Smooth muscle cell (in vitro differentiated cells): ENCODE measurements around the gene PRTFDC1. TPM values are rescaled to one million over a fixed set of nuclear protein-coding genes. Genes with fewer than 3 reads are reported as not detected.
"Not testable (repeated sequence)": the region's sequence is repeated elsewhere in the genome, so short reads cannot be mapped to it uniquely, and the experiment has no call there.

Experiments
- DNase-seq: peaks from one replicate; lab custom pipeline; 2025; ENCODE audit not compliant: unreplicated experiment; lab: John Stamatoyannopoulos, UW
- H2AFZ ChIP-seq: fragments of 200-600 bp; sonication (generic); 2 replicates; pipeline ENCODE4 v1.6.0; 2016; ENCODE audit warnings: antibody characterized with exemption, low read depth, mild to moderate bottlenecking
- H3F3A ChIP-seq: fragments of 200-600 bp; sonication (generic); 2 replicates; pipeline ENCODE4 v1.6.0; 2017; ENCODE audit warnings: antibody characterized with exemption, low read depth
- H3K27ac ChIP-seq: fragments of 200-600 bp; sonication (generic); 2 replicates; pipeline ENCODE4 v1.5.1; 2016; ENCODE audit warnings: low read depth, mild to moderate bottlenecking
- H3K27me3 ChIP-seq: fragments of 200-600 bp; sonication (generic); 2 replicates; pipeline ENCODE4 v1.6.1; 2016; ENCODE audit warnings: low read depth, mild to moderate bottlenecking
- H3K36me3 ChIP-seq: fragments of 200-600 bp; sonication (generic); 2 replicates; pipeline ENCODE4 v1.5.1; 2016; ENCODE audit warnings: low read depth
- H3K4me1 ChIP-seq: fragments of 200-600 bp; sonication (generic); 2 replicates; pipeline ENCODE4 v1.5.1; 2016; ENCODE audit warnings: low read depth
- H3K4me2 ChIP-seq: fragments of 200-600 bp; sonication (generic); 2 replicates; pipeline ENCODE4 v1.6.0; 2016; ENCODE audit warnings: mild to moderate bottlenecking
- H3K4me3 ChIP-seq: fragments of 200-600 bp; sonication (generic); 2 replicates; pipeline ENCODE4 v1.5.1; 2016; ENCODE audit warnings: mild to moderate bottlenecking
- H3K79me2 ChIP-seq: fragments of 200-600 bp; sonication (generic); 2 replicates; pipeline ENCODE4 v1.6.0; 2016; ENCODE audit warnings: low read depth, mild to moderate bottlenecking
- H3K9ac ChIP-seq: fragments of 200-600 bp; sonication (generic); 2 replicates; pipeline ENCODE4 v1.6.0; 2016; ENCODE audit warnings: low read depth
- H3K9me3 ChIP-seq: fragments of 200-600 bp; sonication (generic); replicated peaks from 2 replicates; pipeline ENCODE4 v1.5.1; 2016; ENCODE audit warnings: low read depth
- H4K20me1 ChIP-seq: fragments of 200-600 bp; sonication (generic); 2 replicates; pipeline ENCODE4 v1.6.0; 2016; ENCODE audit warnings: low read depth
- WGBS: methylation state at CpG from one replicate; pipeline ENCODE4 v1.1.7; 2016; ENCODE audit warnings: low lambda C conversion rate; 5-methylcytosine and 5-hydroxymethylcytosine counted together
- polyA plus RNA-seq: library from polyadenylated mRNA; unstranded; fragments of >200 nt; fragmentation: Nextera tagmentation; extraction: Ambion mirVana; gene quantifications from 2 replicates; pipeline ENCODE4 v1.2.1, GENCODE V29; 2016
- total RNA-seq: library from RNA; depleted of rRNA; stranded (reverse); fragments of >200 nt; gene quantifications from 2 replicates; pipeline ENCODE4 v1.2.3, GENCODE V29; 2014
- TF ChIP-seq, protein P1 (sequence below): fragments of 200-600 bp; sonication (generic); IDR thresholded peaks from 2 replicates; pipeline ENCODE4 v1.5.1; 2017; ENCODE audit warnings: borderline replicate concordance, mild to moderate bottlenecking, antibody characterized with exemption; ENCODE audit not compliant: insufficient read depth, poor library complexity, severe bottlenecking

The PRTFDC1 gene
- total and polyA plus RNA-seq, 2 experiments from 2014 or later, result 10.2 to 11.9 TPM

DNA sequence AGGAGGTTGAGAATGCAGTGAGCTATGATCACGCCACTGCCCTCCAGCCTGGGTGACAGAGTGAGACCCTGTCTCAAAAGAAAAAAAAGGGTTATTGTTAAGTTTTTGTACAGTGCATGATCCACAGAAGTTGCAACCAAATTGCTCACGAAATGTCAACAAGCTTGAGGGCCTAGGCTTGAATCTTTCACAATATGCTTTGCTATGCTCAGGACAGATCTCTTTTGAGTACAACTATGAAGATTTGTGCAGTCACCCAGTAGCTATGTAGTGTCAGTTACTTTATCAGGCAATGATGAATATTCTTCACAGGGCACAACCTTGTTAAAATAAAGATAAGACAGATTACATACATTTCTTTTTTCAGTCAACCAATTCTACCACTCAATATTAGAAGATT is 109.2 kb downstream of the PRTFDC1 start:
- no peaks in the 10 kb centered on the region for H4K20me1 ChIP-seq
- no peak for DNase-seq
- H3K9ac ChIP-seq, result no peak overlapping the region
- H3K4me2 ChIP-seq, result no peak overlapping the region
- H3K36me3 ChIP-seq, result no peaks in the 10 kb centered on the region
- H3F3A ChIP-seq, result no peaks in the 10 kb centered on the region
- H3K79me2 ChIP-seq, result no peaks in the 10 kb centered on the region
- TF ChIP-seq, protein P1, sequence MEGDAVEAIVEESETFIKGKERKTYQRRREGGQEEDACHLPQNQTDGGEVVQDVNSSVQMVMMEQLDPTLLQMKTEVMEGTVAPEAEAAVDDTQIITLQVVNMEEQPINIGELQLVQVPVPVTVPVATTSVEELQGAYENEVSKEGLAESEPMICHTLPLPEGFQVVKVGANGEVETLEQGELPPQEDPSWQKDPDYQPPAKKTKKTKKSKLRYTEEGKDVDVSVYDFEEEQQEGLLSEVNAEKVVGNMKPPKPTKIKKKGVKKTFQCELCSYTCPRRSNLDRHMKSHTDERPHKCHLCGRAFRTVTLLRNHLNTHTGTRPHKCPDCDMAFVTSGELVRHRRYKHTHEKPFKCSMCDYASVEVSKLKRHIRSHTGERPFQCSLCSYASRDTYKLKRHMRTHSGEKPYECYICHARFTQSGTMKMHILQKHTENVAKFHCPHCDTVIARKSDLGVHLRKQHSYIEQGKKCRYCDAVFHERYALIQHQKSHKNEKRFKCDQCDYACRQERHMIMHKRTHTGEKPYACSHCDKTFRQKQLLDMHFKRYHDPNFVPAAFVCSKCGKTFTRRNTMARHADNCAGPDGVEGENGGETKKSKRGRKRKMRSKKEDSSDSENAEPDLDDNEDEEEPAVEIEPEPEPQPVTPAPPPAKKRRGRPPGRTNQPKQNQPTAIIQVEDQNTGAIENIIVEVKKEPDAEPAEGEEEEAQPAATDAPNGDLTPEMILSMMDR, result no peak
- peaks cover 3% of the 10 kb centered on the region for H3K4me1 ChIP-seq
- no peaks in the 10 kb centered on the region for H3K9me3 ChIP-seq
- H3K4me3 ChIP-seq, result no peak overlapping the region
- WGBS, result 50% methylated on average over 2 of the region's 2 CpGs
- no peak overlapping the region for H2AFZ ChIP-seq
- no peaks in the 10 kb centered on the region for H3K27me3 ChIP-seq
- no peak overlapping the region for H3K27ac ChIP-seq

- H3K79me2 ChIP-seq, result no peaks in the 10 kb centered on the region
- no peaks in the 10 kb centered on the region for H4K20me1 ChIP-seq
- H3K36me3 ChIP-seq, result no peaks in the 10 kb centered on the region
- 50% methylated on average over 2 of the region's 2 CpGs for WGBS
- H3K4me2 ChIP-seq, result no peak overlapping the region
- TF ChIP-seq, protein P1, result no peak
- H3K9ac ChIP-seq, result no peak overlapping the region
- no peak overlapping the region for H3K4me3 ChIP-seq
- no peak for DNase-seq
- H3K9me3 ChIP-seq, result no peaks in the 10 kb centered on the region
- H3K4me1 ChIP-seq, result no peaks in the 10 kb centered on the region
- no peak overlapping the region for H2AFZ ChIP-seq
- no peaks in the 10 kb centered on the region for H3K27me3 ChIP-seq
- no peak overlapping the region for H3K27ac ChIP-seq
- no peaks in the 10 kb centered on the region for H3F3A ChIP-seq
These were observed 109.5 kb downstream of the PRTFDC1 start for GRCh38 chr10:24842856-24843255.

DNA sequence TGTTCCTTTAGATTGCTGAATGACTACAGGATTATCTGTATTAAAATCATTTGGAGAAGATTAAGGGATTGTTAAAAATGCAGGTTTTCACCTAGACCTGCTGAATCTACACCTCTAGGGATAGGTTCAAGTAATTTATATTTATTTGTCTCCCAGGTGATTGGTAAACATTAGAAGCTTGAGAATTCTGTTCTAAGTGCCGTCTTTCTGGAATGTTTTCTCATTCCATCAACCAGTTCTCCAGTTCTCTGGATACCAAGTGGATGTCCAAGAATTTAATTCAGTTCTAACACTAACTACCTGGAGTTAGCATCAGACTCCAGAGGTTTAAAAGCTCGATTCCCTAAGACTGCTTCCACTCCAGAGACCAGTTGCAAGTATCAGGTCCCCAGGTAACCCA is 110.9 kb downstream of the PRTFDC1 start:
- TF ChIP-seq, protein P1, result no peak
- H3K9ac ChIP-seq, result no peak overlapping the region
- no peaks in the 10 kb centered on the region for H3K9me3 ChIP-seq
- H4K20me1 ChIP-seq, result no peaks in the 10 kb centered on the region
- H2AFZ ChIP-seq, result no peak overlapping the region
- no peaks in the 10 kb centered on the region for H3K36me3 ChIP-seq
- no peaks in the 10 kb centered on the region for H3K27me3 ChIP-seq
- H3K4me2 ChIP-seq, result no peak overlapping the region
- H3K4me3 ChIP-seq, result no peak overlapping the region
- H3K4me1 ChIP-seq, result no peaks in the 10 kb centered on the region
- no peak overlapping the region for H3K27ac ChIP-seq
- no peak for DNase-seq
- H3F3A ChIP-seq, result no peaks in the 10 kb centered on the region
- H3K79me2 ChIP-seq, result no peaks in the 10 kb centered on the region
- 92% methylated on average over 2 of the region's 2 CpGs for WGBS

DNA sequence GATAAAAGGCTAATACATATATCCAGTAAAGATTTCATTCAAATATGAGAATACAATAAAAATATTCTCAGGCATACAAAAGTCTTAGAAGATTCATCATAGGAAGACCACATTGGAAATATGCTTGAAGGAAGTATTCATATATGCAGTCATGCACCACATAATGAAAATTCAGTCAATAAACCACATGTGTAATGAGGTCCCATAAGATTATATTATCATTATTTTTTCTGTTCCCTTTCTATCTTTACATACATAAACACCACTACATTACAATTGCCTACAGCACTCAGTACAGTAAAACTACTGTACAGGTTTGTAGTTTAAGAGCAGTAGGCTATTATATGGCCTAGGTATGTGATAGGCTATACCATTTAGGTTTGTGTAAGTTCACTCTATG is 111.6 kb downstream of the PRTFDC1 start:
- Histone ChIP-seq H3K27ac (no peak overlapping the region), H3K4me3 (no peak overlapping the region), H3K79me2 (no peaks in the 10 kb centered on the region), H2AFZ (no peak overlapping the region), H3K36me3 (no peaks in the 10 kb centered on the region), H3K9ac (no peak overlapping the region), H3K27me3 (no peaks in the 10 kb centered on the region), H4K20me1 (no peaks in the 10 kb centered on the region), H3K4me1 (no peaks in the 10 kb centered on the region), H3K4me2 (no peak overlapping the region), H3K9me3 (no peaks in the 10 kb centered on the region), H3F3A (no peaks in the 10 kb centered on the region)
- TF ChIP-seq, protein P1, result no peak
- no peak for DNase-seq

GRCh38 chr10:24837781-24838180 is 114.6 kb downstream of the PRTFDC1 start:
- not testable (repeated sequence) for H3K4me3 ChIP-seq, H3K9me3 ChIP-seq, H3K79me2 ChIP-seq, H3K9ac ChIP-seq, H3K4me2 ChIP-seq, H3K27me3 ChIP-seq, H3F3A ChIP-seq, H3K4me1 ChIP-seq, DNase-seq, H3K36me3 ChIP-seq, H2AFZ ChIP-seq, H3K27ac ChIP-seq, H4K20me1 ChIP-seq
- WGBS, result 87% methylated on average over 2 of the region's 2 CpGs
